ENCODE results near the gene FLYWCH1. TPM values are rescaled to one million over a fixed set of nuclear protein-coding genes. Genes with fewer than 3 reads are reported as not detected.
A peak's percentile ranks its signal among the peaks of the same experiment; 100 is the strongest.

FLYWCH1 gene
- 10 to 100 TPM; 28.6 to 51.5 (median 33.2) TPM for total RNA-seq
- 10 to 100 TPM in 1 of 3 donors, 1 to 10 TPM in 2; 6.9 to 19.5 (median 7.2) TPM for polyA plus RNA-seq

- peaks cover 0 to 28% (median 3%) of the 10 kb centered on the region in 4 donors for H3K36me3 ChIP-seq
- intact Hi-C loops (cut with DNase I), result loop anchor here (10.0 kb wide), 1 partner anchor 243 kb away; no protein-coding TSS in a partner anchor
- no peaks in the 10 kb centered on the region for H3K9me3 ChIP-seq
- H3K27ac ChIP-seq, result peak within 1 kb of the TSS; percentile 92 to 96 (median 94)
- H3K4me3 ChIP-seq, result peak within 1 kb of the TSS; percentile 85 to 94 (median 89)
- peak; percentile 99 for DNase-seq
- 0 to 1% methylated on average over 85 of the region's 85 CpGs for WGBS, 2 donors
- H3K27me3 ChIP-seq, result no peaks in the 10 kb centered on the region
- TF ChIP-seq POLR2AphosphoS5 (IDR thresholded peaks at IDR 0.05) (peak; percentile 62 to 93 (median 81)), EP300 (IDR thresholded peaks at IDR 0.05) (no peak), CTCF (IDR thresholded peaks at IDR 0.05) (no peak), POLR2A (IDR thresholded peaks at IDR 0.05) (peak in 1 of 2 donors; percentile 42)
- H3K4me1 ChIP-seq, result peaks cover 0 to 21% (median 14%) of the 10 kb centered on the region in 4 donors
These were observed at the start of gene FLYWCH1 for GRCh38 chr16:2911638-2912329. Gene FLYWCH1, plus strand, starts transcription at chr16:2911931. Its CDS starts 17,755 bp downstream, at chr16:2929686.

GRCh38 chr16:2865651-2866050, 46.1 kb upstream of the FLYWCH1 start:
- WGBS, 2 donors, result 79% methylated on average over 4 of the region's 4 CpGs
- TF ChIP-seq CTCF (IDR thresholded peaks at IDR 0.05) (no peak), EP300 (IDR thresholded peaks at IDR 0.05) (no peak), POLR2A (IDR thresholded peaks at IDR 0.05) (no peak), POLR2AphosphoS5 (IDR thresholded peaks at IDR 0.05) (no peak)
- Histone ChIP-seq H3K36me3 (no peaks in the 10 kb centered on the region), H3K4me1 (peaks cover 0 to 6% (median 4%) of the 10 kb centered on the region in 4 donors), H3K27me3 (peaks cover 0 to 3% (median 0%) of the 10 kb centered on the region in 3 donors), H3K4me3 (no peak overlapping the region), H3K27ac (no peak overlapping the region), H3K9me3 (peaks cover 0 to 4% (median under 1%) of the 10 kb centered on the region in 4 donors)
- intact Hi-C loops (cut with DNase I), result loop anchor here (5.0 kb wide), 1 partner anchor 183 kb away; the partner anchor contains the start of gene KCTD5
- DNase-seq, result no peak

GRCh38 chr16:2866431-2866830, 45.3 kb upstream of the FLYWCH1 start:
- Histone ChIP-seq H3K27me3 (no peaks in the 10 kb centered on the region), H3K4me1 (peaks cover 0 to 6% (median 4%) of the 10 kb centered on the region in 4 donors), H3K9me3 (peaks cover 0 to under 1% (median 0%) of the 10 kb centered on the region in 4 donors), H3K36me3 (no peaks in the 10 kb centered on the region), H3K27ac (no peak overlapping the region), H3K4me3 (no peak overlapping the region)
- intact Hi-C loops (cut with DNase I), result loop anchor here (5.0 kb wide), 1 partner anchor 184 kb away; the partner anchor contains the start of gene KCTD5
- 60 to 80% methylated on average over 4 of the region's 4 CpGs for WGBS, 2 donors
- no peak for TF ChIP-seq POLR2A (IDR thresholded peaks at IDR 0.05)
- no peak for TF ChIP-seq EP300 (IDR thresholded peaks at IDR 0.05)
- TF ChIP-seq CTCF (IDR thresholded peaks at IDR 0.05), result no peak
- TF ChIP-seq POLR2AphosphoS5 (IDR thresholded peaks at IDR 0.05), result no peak
- DNase-seq, result no peak

- H3K9me3 ChIP-seq, result no peaks in the 10 kb centered on the region
- no peaks in the 10 kb centered on the region for H3K27me3 ChIP-seq
- no peak for TF ChIP-seq CTCF (IDR thresholded peaks at IDR 0.05)
- TF ChIP-seq POLR2AphosphoS5 (IDR thresholded peaks at IDR 0.05), result no peak
- intact Hi-C loops (cut with DNase I), result loop anchor here (5.0 kb wide), 1 partner anchor 185 kb away; the partner anchor contains the start of gene KCTD5
- H3K27ac ChIP-seq, result peak overlapping the region; percentile 84 to 91 (median 90)
- 28 to 40% methylated on average over 8 of the region's 8 CpGs for WGBS, 2 donors
- no peaks in the 10 kb centered on the region for H3K36me3 ChIP-seq
- DNase-seq, result no peak
- peaks cover 0 to 6% (median 4%) of the 10 kb centered on the region in 4 donors for H3K4me1 ChIP-seq
- H3K4me3 ChIP-seq, result peak overlapping the region; percentile 56 to 69 (median 61)
These were observed 44.1 kb upstream of the FLYWCH1 start for GRCh38 chr16:2867661-2867986.
